Mammary epithelial cell (primary cell): ENCODE results near the gene AXIN2.

ENCODE experiments used
- CTCF ChIP-seq, 2 donors: IDR thresholded peaks in 1 of 2; conservative IDR thresholded peaks in 1 of 2; 2 replicates each; pipeline ENCODE4 v1.5.1; 2011 to 2012; ENCODE audit warnings: inconsistent platforms in 2 of 2, low read length in 2 of 2, mild to moderate bottlenecking in 2 of 2, control low read depth in 1 of 2, low read depth in 1 of 2; ENCODE audit not compliant: insufficient read depth in 1 of 2; ENCODE audit errors: extremely low read depth in 1 of 2
- EZH2 ChIP-seq: IDR thresholded peaks from 2 replicates; pipeline ENCODE4 v1.6.1; 2012; ENCODE audit warnings: low read length, inconsistent platforms, borderline replicate concordance

GRCh38 chr17:65515959-65516948 lies 45.2 kb downstream of the AXIN2 start:
- TF ChIP-seq EZH2 = no peak
- TF ChIP-seq CTCF (conservative IDR thresholded peaks at IDR 0.05 in 1 of 2, IDR thresholded peaks at IDR 0.05 in 1 of 2; ENCODE audit: extremely low read depth in 1 of 2, insufficient read depth in 1 of 2, low read depth in 1 of 2, low read length in 2 of 2) = no peak
